Upper lobe of right lung (tissue), 1 donor: ENCODE data around the gene PROX1. TPM values are rescaled to one million over a fixed set of nuclear protein-coding genes. Genes with fewer than 3 reads are reported as not detected.

Experiments used
- ATAC-seq: fragments of 200-7000 bp; cut with Tn5 transposase; one replicate; pipeline ENCODE4 v1.9.1; 2020; ENCODE audit warnings: mild to moderate bottlenecking, moderate library complexity
- DNase-seq: peaks from one replicate; pipeline ENCODE4 v3.0.0-alpha.2; 2020
- H3K27ac ChIP-seq: fragments of 200-600 bp; one replicate; pipeline ENCODE4 v1.8.0; 2022
- H3K27me3 ChIP-seq: fragments of 200-600 bp; one replicate; pipeline ENCODE4 v1.8.0; 2022; ENCODE audit warnings: mild to moderate bottlenecking
- H3K36me3 ChIP-seq: fragments of 200-600 bp; one replicate; pipeline ENCODE4 v1.8.0; 2022
- H3K4me1 ChIP-seq: fragments of 200-600 bp; one replicate; pipeline ENCODE4 v1.8.0; 2022
- H3K4me3 ChIP-seq: fragments of 200-600 bp; one replicate; pipeline ENCODE4 v1.8.0; 2022; ENCODE audit warnings: mild to moderate bottlenecking
- H3K9me3 ChIP-seq: fragments of 200-600 bp; one replicate; pipeline ENCODE4 v1.8.0; 2022
- intact Hi-C: fragments of 100-400 bp; cut with DNase I; formaldehyde crosslinking; loops from one replicate; pipeline ENCODE4 v1.11.0; 2022
- total RNA-seq: library from RNA; stranded (reverse); fragmentation: NEBNext Ultra II Directional; extraction: Animal tissue kit (Norgen Biotek cat#: 25700); gene quantifications from one replicate; pipeline ENCODE4 v1.2.1, GENCODE V29; 2021
- TF ChIP-seq, protein P1 (sequence below): fragments of 200-600 bp; IDR thresholded peaks from one replicate; pipeline ENCODE4 v1.8.0; 2022; ENCODE audit warnings: antibody characterized with exemption
- donor health status: DM: no; HTN: yes; CAD: no; lungs with severe emphysema.

Gene PROX1
- total RNA-seq, 1 donor from 2014 or later, result 14.1 TPM

DNA sequence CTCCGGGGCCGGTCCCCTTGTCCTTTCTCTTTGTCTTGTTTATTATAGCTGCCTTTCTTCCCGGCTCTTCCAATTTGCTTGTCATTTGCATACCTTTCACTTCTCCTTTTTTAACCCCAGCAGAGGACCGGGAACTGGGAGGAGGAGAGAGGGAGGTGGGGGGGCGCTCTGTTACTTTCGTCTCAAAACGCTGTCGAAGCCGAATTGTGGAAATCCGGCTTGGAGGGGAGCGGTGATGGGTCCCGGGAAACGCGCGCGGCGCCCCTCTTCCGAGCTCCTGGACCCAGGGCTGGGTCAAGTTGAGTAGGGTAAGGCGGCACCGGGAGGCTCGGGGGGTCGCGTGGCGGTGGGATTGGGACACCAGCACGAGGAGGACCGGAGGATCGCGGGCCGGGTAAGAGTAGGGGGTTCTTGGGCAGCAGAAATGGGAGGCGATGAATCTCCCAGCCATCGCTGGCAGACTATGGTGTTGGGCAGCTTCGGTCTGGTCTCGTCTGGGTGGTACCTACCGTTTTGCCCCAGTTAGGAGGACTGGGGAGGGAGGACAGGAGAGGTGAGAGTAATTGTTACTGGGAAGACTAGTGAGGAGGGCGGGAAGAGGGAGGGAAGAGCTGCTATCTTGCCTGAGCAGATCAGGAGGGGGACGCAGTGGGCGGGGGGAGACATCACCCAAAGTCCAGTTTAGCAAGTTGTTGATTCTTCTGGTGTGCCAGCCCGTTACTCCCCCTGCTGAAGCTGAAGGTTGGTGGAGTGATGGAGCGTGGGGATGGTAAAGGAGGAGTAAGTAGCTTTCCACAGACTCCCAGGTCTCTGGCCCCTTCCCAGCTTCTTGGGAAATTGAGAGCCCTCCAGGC, 1.5 kb downstream of the PROX1 start:
- no peak for DNase-seq
- ATAC-seq, result peak; percentile 7
- H3K4me3 ChIP-seq, result peak overlapping the region; percentile 49
- H3K27ac ChIP-seq, result no peak overlapping the region
- H3K4me1 ChIP-seq, result peaks cover 21% of the 10 kb centered on the region
- peaks cover 67% of the 10 kb centered on the region for H3K27me3 ChIP-seq
- TF ChIP-seq, protein P1, sequence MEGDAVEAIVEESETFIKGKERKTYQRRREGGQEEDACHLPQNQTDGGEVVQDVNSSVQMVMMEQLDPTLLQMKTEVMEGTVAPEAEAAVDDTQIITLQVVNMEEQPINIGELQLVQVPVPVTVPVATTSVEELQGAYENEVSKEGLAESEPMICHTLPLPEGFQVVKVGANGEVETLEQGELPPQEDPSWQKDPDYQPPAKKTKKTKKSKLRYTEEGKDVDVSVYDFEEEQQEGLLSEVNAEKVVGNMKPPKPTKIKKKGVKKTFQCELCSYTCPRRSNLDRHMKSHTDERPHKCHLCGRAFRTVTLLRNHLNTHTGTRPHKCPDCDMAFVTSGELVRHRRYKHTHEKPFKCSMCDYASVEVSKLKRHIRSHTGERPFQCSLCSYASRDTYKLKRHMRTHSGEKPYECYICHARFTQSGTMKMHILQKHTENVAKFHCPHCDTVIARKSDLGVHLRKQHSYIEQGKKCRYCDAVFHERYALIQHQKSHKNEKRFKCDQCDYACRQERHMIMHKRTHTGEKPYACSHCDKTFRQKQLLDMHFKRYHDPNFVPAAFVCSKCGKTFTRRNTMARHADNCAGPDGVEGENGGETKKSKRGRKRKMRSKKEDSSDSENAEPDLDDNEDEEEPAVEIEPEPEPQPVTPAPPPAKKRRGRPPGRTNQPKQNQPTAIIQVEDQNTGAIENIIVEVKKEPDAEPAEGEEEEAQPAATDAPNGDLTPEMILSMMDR, result no peak
- H3K9me3 ChIP-seq, result no peaks in the 10 kb centered on the region
- H3K36me3 ChIP-seq, result no peaks in the 10 kb centered on the region
- intact Hi-C loops, result no loop called here

DNA sequence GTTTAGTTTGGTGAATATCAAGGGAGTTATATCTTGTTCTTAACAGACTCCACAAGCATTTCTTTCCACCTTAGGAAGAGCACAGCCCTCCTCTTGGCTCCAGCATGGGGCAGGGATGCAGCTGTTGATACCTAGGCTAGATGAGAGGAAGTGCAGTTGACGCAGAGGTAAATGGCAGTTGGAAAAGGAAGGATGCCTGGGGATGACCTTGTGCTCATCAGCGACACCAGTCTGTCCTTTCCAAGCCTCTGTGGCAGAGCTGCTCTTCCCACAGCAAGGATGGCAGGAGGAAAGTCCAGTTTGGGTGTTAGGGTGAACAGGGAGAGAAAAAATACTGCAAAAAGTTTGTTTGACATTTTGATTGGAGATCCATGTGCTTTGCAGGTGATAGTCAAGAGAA, 6.2 kb downstream of the PROX1 start:
- DNase-seq (no peak), ATAC-seq (no peak)
- H3K4me3 ChIP-seq, result no peak overlapping the region
- H3K36me3 ChIP-seq, result no peaks in the 10 kb centered on the region
- intact Hi-C loops, result no loop called here
- H3K4me1 ChIP-seq, result peaks cover 10% of the 10 kb centered on the region
- TF ChIP-seq, protein P1, result no peak
- peaks cover 36% of the 10 kb centered on the region for H3K27me3 ChIP-seq
- no peak overlapping the region for H3K27ac ChIP-seq
- H3K9me3 ChIP-seq, result no peaks in the 10 kb centered on the region

DNA sequence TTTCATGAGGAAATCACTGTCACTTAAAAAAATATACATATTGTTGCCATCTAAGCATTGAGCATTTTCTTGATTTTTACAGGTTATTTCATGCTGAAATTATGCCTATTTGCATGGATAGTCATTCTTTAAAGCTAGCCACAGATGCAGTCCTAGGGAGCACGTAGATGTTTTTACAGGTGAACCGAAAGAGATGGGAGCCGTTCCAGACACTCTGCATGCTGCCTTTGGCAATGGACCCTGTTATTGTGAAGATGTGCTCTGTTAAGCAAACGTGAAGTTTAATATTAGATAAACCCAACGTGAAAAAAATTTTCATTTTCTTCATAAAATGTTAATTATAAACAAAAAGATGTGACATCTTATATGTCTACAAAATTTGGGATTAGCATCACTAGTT, 7.1 kb downstream of the PROX1 start:
- Histone ChIP-seq H3K4me1 (peaks cover 1% of the 10 kb centered on the region), H3K36me3 (no peaks in the 10 kb centered on the region), H3K4me3 (no peak overlapping the region), H3K9me3 (no peaks in the 10 kb centered on the region), H3K27ac (no peak overlapping the region), H3K27me3 (peaks cover 26% of the 10 kb centered on the region)
- intact Hi-C loops, result no loop called here
- no peak for ATAC-seq
- TF ChIP-seq, protein P1, result no peak
- no peak for DNase-seq

DNA sequence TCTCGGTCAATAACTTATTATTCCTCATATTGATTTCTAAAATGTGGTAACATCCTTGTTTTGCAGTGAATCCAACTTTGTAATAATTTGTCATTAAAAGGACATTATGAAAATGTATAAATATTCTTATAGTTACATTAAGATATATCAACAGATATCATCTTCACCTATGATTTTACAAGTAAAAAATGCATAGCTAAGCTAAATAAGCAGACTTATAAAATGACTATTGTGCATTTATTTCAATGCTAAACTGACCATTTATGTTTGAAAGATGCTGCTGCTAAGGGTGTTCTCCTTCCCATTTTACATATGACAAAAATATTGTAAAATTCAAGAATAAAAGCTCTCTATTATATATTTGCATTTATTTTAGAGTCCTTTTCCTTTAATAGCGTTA, 7.8 kb downstream of the PROX1 start:
- ATAC-seq (no peak), DNase-seq (no peak)
- intact Hi-C loops, result no loop called here
- H3K27me3 ChIP-seq, result peaks cover 22% of the 10 kb centered on the region
- no peak overlapping the region for H3K27ac ChIP-seq
- H3K36me3 ChIP-seq, result no peaks in the 10 kb centered on the region
- no peaks in the 10 kb centered on the region for H3K9me3 ChIP-seq
- H3K4me1 ChIP-seq, result no peaks in the 10 kb centered on the region
- TF ChIP-seq, protein P1, result no peak
- no peak overlapping the region for H3K4me3 ChIP-seq

DNA sequence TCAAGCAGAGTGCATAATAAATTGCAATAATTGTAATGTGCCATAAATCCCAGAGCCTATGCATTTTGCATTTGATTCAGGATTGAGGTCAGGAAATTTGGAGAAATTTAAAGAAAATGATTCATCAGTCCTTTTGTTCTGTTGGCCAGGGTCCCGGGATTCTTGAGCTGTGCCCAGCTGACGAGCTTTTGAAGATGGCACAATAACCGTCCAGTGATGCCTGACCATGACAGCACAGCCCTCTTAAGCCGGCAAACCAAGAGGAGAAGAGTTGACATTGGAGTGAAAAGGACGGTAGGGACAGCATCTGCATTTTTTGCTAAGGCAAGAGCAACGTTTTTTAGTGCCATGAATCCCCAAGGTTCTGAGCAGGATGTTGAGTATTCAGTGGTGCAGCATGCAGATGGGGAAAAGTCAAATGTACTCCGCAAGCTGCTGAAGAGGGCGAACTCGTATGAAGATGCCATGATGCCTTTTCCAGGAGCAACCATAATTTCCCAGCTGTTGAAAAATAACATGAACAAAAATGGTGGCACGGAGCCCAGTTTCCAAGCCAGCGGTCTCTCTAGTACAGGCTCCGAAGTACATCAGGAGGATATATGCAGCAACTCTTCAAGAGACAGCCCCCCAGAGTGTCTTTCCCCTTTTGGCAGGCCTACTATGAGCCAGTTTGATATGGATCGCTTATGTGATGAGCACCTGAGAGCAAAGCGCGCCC, 8.7 kb downstream of the PROX1 start:
- ATAC-seq, result no peak
- H3K36me3 ChIP-seq, result no peaks in the 10 kb centered on the region
- TF ChIP-seq, protein P1, result no peak
- intact Hi-C loops, result no loop called here
- H3K4me3 ChIP-seq, result peak overlapping the region; percentile 26
- H3K27me3 ChIP-seq, result peaks cover 18% of the 10 kb centered on the region
- no peaks in the 10 kb centered on the region for H3K9me3 ChIP-seq
- H3K4me1 ChIP-seq, result no peaks in the 10 kb centered on the region
- no peak for DNase-seq
- H3K27ac ChIP-seq, result no peak overlapping the region
